Neural cell (in vitro differentiated cells): ENCODE data around the gene ZCCHC14. TPM values are rescaled to one million over a fixed set of nuclear protein-coding genes. Genes with fewer than 3 reads are reported as not detected.

Experiments used
- H2AFZ ChIP-seq: fragments of 200-600, 300-800 bp; sonication (generic), shearing (Covaris generic); 2 replicates; pipeline ENCODE4 v1.6.0; 2014; ENCODE audit warnings: low read depth, mild to moderate bottlenecking, antibody characterized with exemption, low read length, moderate library complexity
- H3F3A ChIP-seq: fragments of 200-600 bp; shearing (Covaris generic); 2 replicates; pipeline ENCODE4 v1.6.1; 2016; ENCODE audit warnings: mild to moderate bottlenecking, moderate library complexity, mixed read lengths, antibody characterized with exemption, low read length; ENCODE audit not compliant: insufficient read depth, poor library complexity, severe bottlenecking
- H3K27ac ChIP-seq: fragments of 200-600, 300-800 bp; sonication (generic), shearing (Covaris generic); 2 replicates; pipeline ENCODE4 v1.5.1; 2014; ENCODE audit warnings: mild to moderate bottlenecking, low read length, moderate library complexity
- H3K27me3 ChIP-seq: fragments of 300-800, 200-600 bp; sonication (generic), shearing (Covaris generic); 2 replicates; pipeline ENCODE4 v1.6.0; 2014; ENCODE audit warnings: mild to moderate bottlenecking, low read depth, low read length, moderate library complexity; ENCODE audit not compliant: insufficient read depth
- H3K36me3 ChIP-seq: fragments of 300-800, 200-600 bp; sonication (generic), shearing (Covaris generic); 2 replicates; pipeline ENCODE4 v1.5.1; 2014; ENCODE audit warnings: mild to moderate bottlenecking, antibody characterized with exemption, low read length, moderate library complexity; ENCODE audit not compliant: insufficient read depth
- H3K4me2 ChIP-seq: fragments of 300-800, 200-600 bp; sonication (generic), shearing (Covaris generic); 2 replicates; pipeline ENCODE4 v1.6.0; 2014; ENCODE audit warnings: mild to moderate bottlenecking, low read length
- H3K4me3 ChIP-seq: fragments of 300-800, 200-600 bp; sonication (generic), shearing (Covaris generic); 2 replicates; pipeline ENCODE4 v1.5.1; 2014; ENCODE audit warnings: mild to moderate bottlenecking, low read length, moderate library complexity
- H3K79me2 ChIP-seq: fragments of 200-600 bp; shearing (Covaris generic); replicated peaks from 2 replicates; pipeline ENCODE4 v1.6.0; 2014; ENCODE audit warnings: mild to moderate bottlenecking, low read length, moderate library complexity; ENCODE audit not compliant: insufficient read depth
- H3K9ac ChIP-seq: fragments of 300-800, 200-600 bp; sonication (generic), shearing (Covaris generic); 2 replicates; pipeline ENCODE4 v1.6.1; 2016; ENCODE audit warnings: mild to moderate bottlenecking, low read length, mixed read lengths
- H3K9me2 ChIP-seq: fragments of 200-600 bp; shearing (Covaris generic); 2 replicates; pipeline ENCODE4 v1.6.1; 2016; ENCODE audit warnings: mild to moderate bottlenecking, low read length, mixed read lengths; ENCODE audit not compliant: insufficient read depth
- H3K9me3 ChIP-seq: fragments of 200-600, 300-800 bp; sonication (generic), shearing (Covaris generic); 2 replicates; pipeline ENCODE4 v1.6.1; 2016; ENCODE audit warnings: mild to moderate bottlenecking, mixed run types, low read length, moderate library complexity, mixed read lengths
- H4K20me1 ChIP-seq: fragments of 200-600 bp; shearing (Covaris generic); 2 replicates; pipeline ENCODE4 v1.6.1; 2016; ENCODE audit warnings: mild to moderate bottlenecking, mixed run types; ENCODE audit not compliant: insufficient read depth
- EP300 ChIP-seq: fragments of 450-650 bp; conservative IDR thresholded peaks from 2 replicates; pipeline ENCODE4 v1.6.1; 2014; ENCODE audit warnings: antibody characterized with exemption, mild to moderate bottlenecking, moderate library complexity; ENCODE audit not compliant: poor library complexity, severe bottlenecking
- EZH2 ChIP-seq: fragments of 200-600, 300-800 bp; shearing (Covaris generic), sonication (generic); IDR thresholded peaks from 2 replicates; pipeline ENCODE4 v1.6.1; 2014; ENCODE audit warnings: antibody characterized with exemption, low read length, borderline replicate concordance, mild to moderate bottlenecking; ENCODE audit not compliant: insufficient read depth, poor library complexity, severe bottlenecking
- MXI1 ChIP-seq: fragments of 450-650 bp; conservative IDR thresholded peaks from 2 replicates; pipeline ENCODE4 v1.6.1; 2014; ENCODE audit warnings: antibody characterized with exemption, mild to moderate bottlenecking; ENCODE audit not compliant: poor library complexity, severe bottlenecking
- POLR2AphosphoS5 ChIP-seq: IDR thresholded peaks from 2 replicates; pipeline ENCODE4 v1.6.1; 2012
- RAD21 ChIP-seq: fragments of 450-650 bp; conservative IDR thresholded peaks from 2 replicates; pipeline ENCODE4 v1.6.1; 2014; ENCODE audit warnings: antibody characterized with exemption, mild to moderate bottlenecking, moderate library complexity
- SMC3 ChIP-seq: fragments of 450-650 bp; conservative IDR thresholded peaks from 2 replicates; pipeline ENCODE4 v1.6.1; 2014; ENCODE audit warnings: antibody characterized with exemption, mild to moderate bottlenecking, moderate library complexity; ENCODE audit not compliant: poor library complexity
- TAF1 ChIP-seq: IDR thresholded peaks from 2 replicates; pipeline ENCODE4 v1.6.1; 2012; ENCODE audit warnings: low read depth
- polyA plus RNA-seq: library from polyadenylated mRNA; depleted of rRNA; stranded (reverse); fragments of >200 nt; gene quantifications from 2 replicates; pipeline ENCODE4 v1.2.3, GENCODE V29; 2014
- TF ChIP-seq, protein P1 (sequence below): IDR thresholded peaks from 2 replicates; pipeline ENCODE4 v1.6.1; 2012; ENCODE audit warnings: borderline replicate concordance
- TF ChIP-seq, protein P2 (sequence below): fragments of 450-650 bp; IDR thresholded peaks from 2 replicates; pipeline ENCODE4 v1.5.1; 2014; ENCODE audit warnings: antibody characterized with exemption, mild to moderate bottlenecking, moderate library complexity; ENCODE audit not compliant: poor library complexity, severe bottlenecking

Gene ZCCHC14
- polyA plus RNA-seq, 1 donor from 2014 or later: 22.1 TPM

DNA sequence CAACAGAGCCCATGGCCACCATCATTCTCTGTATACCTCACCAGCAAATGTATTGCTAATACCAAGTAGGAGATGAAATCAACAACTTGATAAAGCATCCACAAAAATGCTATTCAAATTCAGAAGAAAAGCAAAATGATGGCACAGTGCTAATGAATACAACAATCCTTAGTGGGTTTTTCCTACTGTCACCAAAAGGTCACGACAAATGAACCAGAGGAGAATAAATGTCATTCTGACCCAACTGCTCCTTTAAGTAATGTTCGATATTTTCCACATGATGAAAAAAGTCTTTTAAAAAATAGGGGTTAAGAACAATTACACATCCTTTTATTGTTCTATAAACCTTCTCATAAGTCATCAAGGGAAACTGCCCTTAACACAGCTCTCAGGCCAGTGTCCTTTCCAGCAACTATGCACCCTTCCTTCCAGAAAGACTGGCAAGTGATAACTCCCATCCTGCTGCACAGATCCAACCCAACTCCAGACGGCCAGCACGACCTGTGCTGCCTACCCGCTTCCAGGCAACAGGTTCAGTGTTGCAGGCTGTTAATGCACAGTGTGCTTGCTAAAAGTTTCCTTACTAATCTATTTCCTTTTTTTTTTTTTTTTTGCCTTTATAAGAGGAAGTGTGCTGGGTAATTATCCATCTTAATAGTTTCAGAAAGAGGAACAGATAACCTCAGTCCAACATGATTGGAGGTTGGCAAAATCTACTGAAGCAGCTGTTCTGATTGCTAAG is 124.6 kb downstream of the ZCCHC14 start:
- Histone ChIP-seq H3K4me2 (no peak overlapping the region), H3K4me3 (no peak overlapping the region), H3K9me3 (no peaks in the 10 kb centered on the region), H3K27me3 (no peaks in the 10 kb centered on the region), H2AFZ (no peak overlapping the region), H3K36me3 (no peaks in the 10 kb centered on the region), H4K20me1 (no peaks in the 10 kb centered on the region), H3K27ac (no peak overlapping the region), H3K79me2 (no peaks in the 10 kb centered on the region), H3K9ac (no peak overlapping the region), H3F3A (no peaks in the 10 kb centered on the region), H3K9me2 (no peaks in the 10 kb centered on the region)
- no peak for TF ChIP-seq SMC3
- TF ChIP-seq, protein P1, sequence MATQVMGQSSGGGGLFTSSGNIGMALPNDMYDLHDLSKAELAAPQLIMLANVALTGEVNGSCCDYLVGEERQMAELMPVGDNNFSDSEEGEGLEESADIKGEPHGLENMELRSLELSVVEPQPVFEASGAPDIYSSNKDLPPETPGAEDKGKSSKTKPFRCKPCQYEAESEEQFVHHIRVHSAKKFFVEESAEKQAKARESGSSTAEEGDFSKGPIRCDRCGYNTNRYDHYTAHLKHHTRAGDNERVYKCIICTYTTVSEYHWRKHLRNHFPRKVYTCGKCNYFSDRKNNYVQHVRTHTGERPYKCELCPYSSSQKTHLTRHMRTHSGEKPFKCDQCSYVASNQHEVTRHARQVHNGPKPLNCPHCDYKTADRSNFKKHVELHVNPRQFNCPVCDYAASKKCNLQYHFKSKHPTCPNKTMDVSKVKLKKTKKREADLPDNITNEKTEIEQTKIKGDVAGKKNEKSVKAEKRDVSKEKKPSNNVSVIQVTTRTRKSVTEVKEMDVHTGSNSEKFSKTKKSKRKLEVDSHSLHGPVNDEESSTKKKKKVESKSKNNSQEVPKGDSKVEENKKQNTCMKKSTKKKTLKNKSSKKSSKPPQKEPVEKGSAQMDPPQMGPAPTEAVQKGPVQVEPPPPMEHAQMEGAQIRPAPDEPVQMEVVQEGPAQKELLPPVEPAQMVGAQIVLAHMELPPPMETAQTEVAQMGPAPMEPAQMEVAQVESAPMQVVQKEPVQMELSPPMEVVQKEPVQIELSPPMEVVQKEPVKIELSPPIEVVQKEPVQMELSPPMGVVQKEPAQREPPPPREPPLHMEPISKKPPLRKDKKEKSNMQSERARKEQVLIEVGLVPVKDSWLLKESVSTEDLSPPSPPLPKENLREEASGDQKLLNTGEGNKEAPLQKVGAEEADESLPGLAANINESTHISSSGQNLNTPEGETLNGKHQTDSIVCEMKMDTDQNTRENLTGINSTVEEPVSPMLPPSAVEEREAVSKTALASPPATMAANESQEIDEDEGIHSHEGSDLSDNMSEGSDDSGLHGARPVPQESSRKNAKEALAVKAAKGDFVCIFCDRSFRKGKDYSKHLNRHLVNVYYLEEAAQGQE: no peak
- TF ChIP-seq MXI1: no peak
- no peak for TF ChIP-seq EP300
- no peak for TF ChIP-seq RAD21
- no peak for TF ChIP-seq POLR2AphosphoS5
- TF ChIP-seq TAF1: no peak
- TF ChIP-seq EZH2: no peak
- TF ChIP-seq, protein P2, sequence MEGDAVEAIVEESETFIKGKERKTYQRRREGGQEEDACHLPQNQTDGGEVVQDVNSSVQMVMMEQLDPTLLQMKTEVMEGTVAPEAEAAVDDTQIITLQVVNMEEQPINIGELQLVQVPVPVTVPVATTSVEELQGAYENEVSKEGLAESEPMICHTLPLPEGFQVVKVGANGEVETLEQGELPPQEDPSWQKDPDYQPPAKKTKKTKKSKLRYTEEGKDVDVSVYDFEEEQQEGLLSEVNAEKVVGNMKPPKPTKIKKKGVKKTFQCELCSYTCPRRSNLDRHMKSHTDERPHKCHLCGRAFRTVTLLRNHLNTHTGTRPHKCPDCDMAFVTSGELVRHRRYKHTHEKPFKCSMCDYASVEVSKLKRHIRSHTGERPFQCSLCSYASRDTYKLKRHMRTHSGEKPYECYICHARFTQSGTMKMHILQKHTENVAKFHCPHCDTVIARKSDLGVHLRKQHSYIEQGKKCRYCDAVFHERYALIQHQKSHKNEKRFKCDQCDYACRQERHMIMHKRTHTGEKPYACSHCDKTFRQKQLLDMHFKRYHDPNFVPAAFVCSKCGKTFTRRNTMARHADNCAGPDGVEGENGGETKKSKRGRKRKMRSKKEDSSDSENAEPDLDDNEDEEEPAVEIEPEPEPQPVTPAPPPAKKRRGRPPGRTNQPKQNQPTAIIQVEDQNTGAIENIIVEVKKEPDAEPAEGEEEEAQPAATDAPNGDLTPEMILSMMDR: no peak

DNA sequence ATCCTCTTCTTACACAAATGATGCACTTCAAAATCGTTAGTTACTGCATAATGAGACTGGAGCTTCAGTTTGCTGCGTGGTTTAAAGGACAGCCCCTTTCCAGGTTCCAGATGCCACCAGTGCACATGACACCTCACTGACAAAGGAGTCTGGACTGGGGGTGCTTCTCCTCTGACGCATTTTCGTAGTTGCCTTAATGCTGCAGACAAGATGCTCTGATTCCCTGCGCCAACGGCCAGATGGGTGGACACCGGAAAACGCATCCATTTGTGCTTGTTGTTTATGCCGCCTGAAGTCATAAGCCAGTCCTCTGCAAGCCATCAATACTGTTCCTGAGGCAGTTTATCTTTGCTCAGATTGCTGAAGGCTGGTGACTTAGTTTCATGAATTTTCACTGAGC is 125.3 kb downstream of the ZCCHC14 start:
- Histone ChIP-seq H4K20me1 (no peaks in the 10 kb centered on the region), H3K79me2 (no peaks in the 10 kb centered on the region)
- TF ChIP-seq TAF1: no peak

More for the DNA sequence above, 125.3 kb downstream of the ZCCHC14 start:
- no peak overlapping the region for H3K4me3 ChIP-seq
- no peak overlapping the region for H3K27ac ChIP-seq
- no peak overlapping the region for H3K9ac ChIP-seq
- H2AFZ ChIP-seq: no peak overlapping the region
- H3K9me3 ChIP-seq: no peaks in the 10 kb centered on the region
- no peaks in the 10 kb centered on the region for H3F3A ChIP-seq
- H3K9me2 ChIP-seq: no peaks in the 10 kb centered on the region
- H3K36me3 ChIP-seq: no peaks in the 10 kb centered on the region
- H3K4me2 ChIP-seq: no peak overlapping the region
- no peaks in the 10 kb centered on the region for H3K27me3 ChIP-seq
